Mesenchymal stem cell (in vitro differentiated cells and primary cell): ENCODE measurements around the gene PLXNC1.

Source experiments
- DNase-seq: peaks from one replicate; pipeline ENCODE4 v3.0.0-alpha.2; 2013
- H2AFZ ChIP-seq: one replicate; pipeline ENCODE4 v1.6.1; 2013; ENCODE audit warnings: low read depth, mild to moderate bottlenecking, control low read depth, inconsistent platforms, low read length, moderate library complexity
- H2AK5ac ChIP-seq: 2 replicates; pipeline ENCODE4 v1.6.1; 2013; ENCODE audit warnings: low read length, moderate library complexity, mild to moderate bottlenecking, inconsistent platforms; ENCODE audit not compliant: severe bottlenecking
- H2BK120ac ChIP-seq: one replicate; pipeline ENCODE4 v1.6.1; 2013; ENCODE audit warnings: low read depth, mild to moderate bottlenecking, inconsistent platforms, low read length, moderate library complexity
- H2BK12ac ChIP-seq, 2 experiments: one replicate each; pipeline ENCODE4 v1.6.1; 2013; ENCODE audit warnings: inconsistent platforms in 2 of 2, low read length in 2 of 2, mild to moderate bottlenecking in 2 of 2, moderate library complexity in 2 of 2, control low read depth in 1 of 2
- H2BK15ac ChIP-seq: one replicate; pipeline ENCODE4 v1.6.1; 2013; ENCODE audit warnings: mild to moderate bottlenecking, low read depth, inconsistent platforms; ENCODE audit not compliant: poor library complexity, severe bottlenecking
- H2BK5ac ChIP-seq: 2 replicates; pipeline ENCODE4 v1.6.1; 2013; ENCODE audit warnings: low read depth, mild to moderate bottlenecking, low read length, control low read depth, inconsistent platforms; ENCODE audit not compliant: poor library complexity, severe bottlenecking
- H3K14ac ChIP-seq, 2 experiments: one replicate each; pipeline ENCODE4 v1.6.1; 2013; ENCODE audit warnings: inconsistent platforms in 2 of 2, low read length in 2 of 2, control low read depth in 1 of 2, mild to moderate bottlenecking in 1 of 2, moderate library complexity in 1 of 2
- H3K18ac ChIP-seq, 2 experiments: one replicate each; pipeline ENCODE4 v1.6.1; 2013; ENCODE audit warnings: inconsistent platforms in 2 of 2, low read length in 2 of 2, control low read depth in 1 of 2, low read depth in 1 of 2, mild to moderate bottlenecking in 1 of 2
- H3K23ac ChIP-seq, 2 experiments: one replicate each; pipeline ENCODE4 v1.6.1; 2013; ENCODE audit warnings: inconsistent platforms in 2 of 2, low read length in 2 of 2, mild to moderate bottlenecking in 2 of 2, moderate library complexity in 2 of 2, control low read depth in 1 of 2
- H3K27ac ChIP-seq: 2 replicates; pipeline ENCODE4 v1.5.1; 2013; ENCODE audit warnings: mild to moderate bottlenecking, moderate library complexity, low read length, control low read depth, inconsistent platforms; ENCODE audit not compliant: poor library complexity, severe bottlenecking
- H3K27me3 ChIP-seq, 2 experiments: 2 replicates each; pipeline versions ENCODE4 v1.6.1 to v1.7.0; 2013; ENCODE audit warnings: low read length in 2 of 2, mild to moderate bottlenecking in 2 of 2, moderate library complexity in 2 of 2, control low read depth in 1 of 2, inconsistent platforms in 1 of 2; ENCODE audit not compliant: control insufficient read depth in 1 of 2, insufficient read depth in 1 of 2
- H3K36me3 ChIP-seq, 2 experiments: 2 replicates each; pipeline versions ENCODE4 v1.6.1 to v1.7.0; 2013; ENCODE audit warnings: low read length in 2 of 2, control low read depth in 1 of 2, inconsistent platforms in 1 of 2, low read depth in 1 of 2, mild to moderate bottlenecking in 1 of 2; ENCODE audit not compliant: insufficient read depth in 2 of 2, control insufficient read depth in 1 of 2
- H3K4ac ChIP-seq, 2 experiments: one replicate each; pipeline ENCODE4 v1.6.1; 2013; ENCODE audit warnings: inconsistent platforms in 2 of 2, low read length in 2 of 2, mild to moderate bottlenecking in 2 of 2, moderate library complexity in 2 of 2, control low read depth in 1 of 2, low read depth in 1 of 2
- H3K4me1 ChIP-seq: 2 replicates; pipeline ENCODE4 v1.6.1; 2013; ENCODE audit warnings: low read depth, low read length, control low read depth; ENCODE audit not compliant: control insufficient read depth, insufficient read depth
- H3K4me2 ChIP-seq: 2 replicates; pipeline ENCODE4 v1.6.1; 2013; ENCODE audit warnings: low read length, mild to moderate bottlenecking, inconsistent platforms; ENCODE audit not compliant: poor library complexity, severe bottlenecking
- H3K4me3 ChIP-seq, 2 experiments: 2 replicates each; pipeline versions ENCODE4 v1.5.1 to v1.7.0; 2013; ENCODE audit warnings: low read length in 2 of 2, mild to moderate bottlenecking in 2 of 2, control low read depth in 1 of 2, low read depth in 1 of 2; ENCODE audit not compliant: insufficient read depth in 1 of 2
- H3K79me1 ChIP-seq: replicated peaks from 2 replicates; pipeline ENCODE4 v1.6.1; 2013; ENCODE audit warnings: mild to moderate bottlenecking, control low read depth, low read length, inconsistent platforms; ENCODE audit not compliant: poor library complexity, severe bottlenecking
- H3K9ac ChIP-seq: 2 replicates; pipeline ENCODE4 v1.7.0; 2013; ENCODE audit warnings: mild to moderate bottlenecking, low read length, moderate library complexity
- H3K9me3 ChIP-seq: 2 replicates; pipeline ENCODE4 v1.7.0; 2013; ENCODE audit warnings: mild to moderate bottlenecking, low read length; ENCODE audit not compliant: control insufficient read depth
- H4K8ac ChIP-seq: one replicate; pipeline ENCODE4 v1.6.1; 2013; ENCODE audit warnings: inconsistent platforms, mild to moderate bottlenecking, low read length, moderate library complexity
- H4K91ac ChIP-seq: one replicate; pipeline ENCODE4 v1.6.1; 2013; ENCODE audit warnings: mild to moderate bottlenecking, low read length, inconsistent platforms
- WGBS: methylation state at CpG from one replicate; pipeline ENCODE4 v1.1.7; 2013; ENCODE audit warnings: mixed read lengths; 5-methylcytosine and 5-hydroxymethylcytosine counted together

The PLXNC1 gene

GRCh38 chr12:94264736-94265485 is 116.5 kb downstream of the PLXNC1 start:
- no peak overlapping the region for H4K91ac ChIP-seq
- no peak overlapping the region for H2BK12ac ChIP-seq
- 97% methylated on average over 19 of the region's 19 CpGs for WGBS
- H2BK120ac ChIP-seq = no peak overlapping the region
- peaks cover 0 to 22% of the 10 kb centered on the region in 2 experiments for H3K27me3 ChIP-seq
- no peak overlapping the region for H3K4ac ChIP-seq
- DNase-seq = no peak
- H2AFZ ChIP-seq = no peak overlapping the region
- no peak overlapping the region for H2AK5ac ChIP-seq
- no peak overlapping the region for H3K23ac ChIP-seq
- H3K14ac ChIP-seq = no peak overlapping the region
- H2BK5ac ChIP-seq = no peak overlapping the region
- no peak overlapping the region for H3K4me3 ChIP-seq
- no peaks in the 10 kb centered on the region for H3K9me3 ChIP-seq
- no peak overlapping the region for H4K8ac ChIP-seq
- no peak overlapping the region for H3K18ac ChIP-seq
- no peak overlapping the region for H3K4me2 ChIP-seq
- H3K36me3 ChIP-seq = peaks cover 0 to 7% of the 10 kb centered on the region in 2 experiments
- H3K27ac ChIP-seq = no peak overlapping the region
- peaks cover 6% of the 10 kb centered on the region for H3K4me1 ChIP-seq
- no peak overlapping the region for H2BK15ac ChIP-seq
- no peaks in the 10 kb centered on the region for H3K79me1 ChIP-seq
- H3K9ac ChIP-seq = peak overlapping the region; percentile 85

GRCh38 chr12:94265539-94265938 is 117.2 kb downstream of the PLXNC1 start:
- no peak overlapping the region for H2BK15ac ChIP-seq
- no peak overlapping the region for H3K23ac ChIP-seq
- H3K27me3 ChIP-seq = peaks cover 0 to 22% of the 10 kb centered on the region in 2 experiments
- H3K79me1 ChIP-seq = no peaks in the 10 kb centered on the region
- peaks cover 6% of the 10 kb centered on the region for H3K4me1 ChIP-seq
- H2AFZ ChIP-seq = no peak overlapping the region
- H3K4me2 ChIP-seq = no peak overlapping the region
- no peak overlapping the region for H4K8ac ChIP-seq
- H2BK12ac ChIP-seq = no peak overlapping the region
- H3K4ac ChIP-seq = no peak overlapping the region
- no peak overlapping the region for H3K27ac ChIP-seq
- H2BK5ac ChIP-seq = no peak overlapping the region
- WGBS = 71% methylated on average over 3 of the region's 7 CpGs
- no peak overlapping the region for H3K4me3 ChIP-seq
- no peak for DNase-seq
- H2AK5ac ChIP-seq = no peak overlapping the region
- no peak overlapping the region for H2BK120ac ChIP-seq
- peaks cover 0 to 4% of the 10 kb centered on the region in 2 experiments for H3K36me3 ChIP-seq
- H4K91ac ChIP-seq = no peak overlapping the region
- no peak overlapping the region for H3K14ac ChIP-seq
- no peaks in the 10 kb centered on the region for H3K9me3 ChIP-seq
- peak overlapping the region; percentile 85 for H3K9ac ChIP-seq
- no peak overlapping the region for H3K18ac ChIP-seq

DNA sequence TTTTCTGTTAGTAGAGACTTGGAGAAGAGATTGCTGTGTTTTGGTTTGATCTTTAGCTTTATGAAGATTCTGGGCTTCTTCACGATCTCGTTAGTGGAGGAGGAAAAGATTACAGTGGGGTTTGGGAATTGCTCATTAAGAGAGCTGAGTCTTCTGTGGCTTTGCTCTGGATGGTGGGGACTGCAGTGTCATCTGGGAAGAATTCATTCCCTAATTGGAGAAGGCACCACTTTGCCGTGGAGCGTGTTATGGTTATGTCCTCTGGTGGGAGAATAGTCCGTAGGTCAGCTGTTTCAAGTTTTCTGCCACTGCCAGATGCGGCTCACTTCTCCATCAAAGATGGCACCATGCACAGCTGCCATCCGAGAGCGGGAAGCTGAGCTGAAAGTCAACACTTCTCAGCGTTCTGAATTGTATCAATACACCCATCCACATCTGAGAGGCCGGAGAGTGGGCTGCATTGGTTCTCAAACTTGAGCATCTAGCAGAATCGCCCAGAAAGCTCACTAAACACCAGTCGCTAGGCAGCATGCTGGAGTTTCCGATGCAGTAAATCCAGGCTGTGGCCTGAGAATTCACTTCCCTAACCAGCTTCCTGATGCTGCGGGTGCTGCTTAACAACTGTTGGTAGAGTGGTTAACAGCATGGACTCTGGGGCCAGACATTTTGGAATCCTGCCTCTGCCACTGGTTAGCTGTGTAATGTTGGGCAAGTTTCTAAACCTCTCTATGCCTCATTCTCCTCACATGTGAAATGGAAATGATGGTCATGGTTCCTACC is 117.8 kb downstream of the PLXNC1 start:
- H2BK120ac ChIP-seq = no peak overlapping the region
- H2AFZ ChIP-seq = no peak overlapping the region
- no peaks in the 10 kb centered on the region for H3K9me3 ChIP-seq
- peak overlapping the region in 1 of 2 experiments; percentile 2 for H3K4me3 ChIP-seq
- peaks cover under 1 to 22% of the 10 kb centered on the region in 2 experiments for H3K27me3 ChIP-seq
- H3K23ac ChIP-seq = no peak overlapping the region
- H2BK5ac ChIP-seq = no peak overlapping the region
- no peak for DNase-seq
- no peak overlapping the region for H3K4ac ChIP-seq
- peak overlapping the region; percentile 85 for H3K9ac ChIP-seq
- no peak overlapping the region for H3K18ac ChIP-seq
- H2AK5ac ChIP-seq = no peak overlapping the region
- peak overlapping the region; percentile 11 for H4K91ac ChIP-seq
- H3K79me1 ChIP-seq = no peaks in the 10 kb centered on the region
- H3K27ac ChIP-seq = no peak overlapping the region
- no peak overlapping the region for H3K14ac ChIP-seq
- H3K4me1 ChIP-seq = peaks cover 6% of the 10 kb centered on the region
- 96% methylated on average over 14 of the region's 14 CpGs for WGBS
- H3K4me2 ChIP-seq = no peak overlapping the region
- no peaks in the 10 kb centered on the region for H3K36me3 ChIP-seq
- H2BK15ac ChIP-seq = no peak overlapping the region
- no peak overlapping the region for H4K8ac ChIP-seq
- H2BK12ac ChIP-seq = no peak overlapping the region

GRCh38 chr12:94266796-94267536 is 118.6 kb downstream of the PLXNC1 start:
- DNase-seq = peak; percentile 21
- WGBS = 87% methylated on average over 7 of the region's 11 CpGs

More at GRCh38 chr12:94266796-94267536, 118.6 kb downstream of the PLXNC1 start:
- H2BK120ac ChIP-seq = no peak overlapping the region
- no peak overlapping the region for H3K14ac ChIP-seq
- H3K27ac ChIP-seq = no peak overlapping the region
- no peaks in the 10 kb centered on the region for H3K36me3 ChIP-seq
- no peak overlapping the region for H3K4me2 ChIP-seq
- H4K91ac ChIP-seq = no peak overlapping the region
- no peak overlapping the region for H2AFZ ChIP-seq
- H3K4ac ChIP-seq = no peak overlapping the region
- H2AK5ac ChIP-seq = no peak overlapping the region
- no peak overlapping the region for H2BK15ac ChIP-seq
- H3K18ac ChIP-seq = no peak overlapping the region
- peak overlapping the region in 1 of 2 experiments; percentile 2 for H3K4me3 ChIP-seq
- H3K79me1 ChIP-seq = no peaks in the 10 kb centered on the region
- H3K27me3 ChIP-seq = peaks cover 8 to 22% of the 10 kb centered on the region in 2 experiments
- H2BK5ac ChIP-seq = no peak overlapping the region
- no peaks in the 10 kb centered on the region for H3K9me3 ChIP-seq
- no peak overlapping the region for H2BK12ac ChIP-seq
- peaks cover 6% of the 10 kb centered on the region for H3K4me1 ChIP-seq
- H4K8ac ChIP-seq = no peak overlapping the region
- no peak overlapping the region for H3K23ac ChIP-seq
- peak overlapping the region; percentile 85 for H3K9ac ChIP-seq
